NCI-H1436 (cell line): ENCODE data around the gene CR1.
"Not testable (repeated sequence)": the region's sequence is repeated elsewhere in the genome, so short reads cannot be mapped to it uniquely, and the experiment has no call there.

Experiments
- DNase-seq: peaks from one replicate; lab custom pipeline; 2025; lab: John Stamatoyannopoulos, UW

CR1 gene

DNA sequence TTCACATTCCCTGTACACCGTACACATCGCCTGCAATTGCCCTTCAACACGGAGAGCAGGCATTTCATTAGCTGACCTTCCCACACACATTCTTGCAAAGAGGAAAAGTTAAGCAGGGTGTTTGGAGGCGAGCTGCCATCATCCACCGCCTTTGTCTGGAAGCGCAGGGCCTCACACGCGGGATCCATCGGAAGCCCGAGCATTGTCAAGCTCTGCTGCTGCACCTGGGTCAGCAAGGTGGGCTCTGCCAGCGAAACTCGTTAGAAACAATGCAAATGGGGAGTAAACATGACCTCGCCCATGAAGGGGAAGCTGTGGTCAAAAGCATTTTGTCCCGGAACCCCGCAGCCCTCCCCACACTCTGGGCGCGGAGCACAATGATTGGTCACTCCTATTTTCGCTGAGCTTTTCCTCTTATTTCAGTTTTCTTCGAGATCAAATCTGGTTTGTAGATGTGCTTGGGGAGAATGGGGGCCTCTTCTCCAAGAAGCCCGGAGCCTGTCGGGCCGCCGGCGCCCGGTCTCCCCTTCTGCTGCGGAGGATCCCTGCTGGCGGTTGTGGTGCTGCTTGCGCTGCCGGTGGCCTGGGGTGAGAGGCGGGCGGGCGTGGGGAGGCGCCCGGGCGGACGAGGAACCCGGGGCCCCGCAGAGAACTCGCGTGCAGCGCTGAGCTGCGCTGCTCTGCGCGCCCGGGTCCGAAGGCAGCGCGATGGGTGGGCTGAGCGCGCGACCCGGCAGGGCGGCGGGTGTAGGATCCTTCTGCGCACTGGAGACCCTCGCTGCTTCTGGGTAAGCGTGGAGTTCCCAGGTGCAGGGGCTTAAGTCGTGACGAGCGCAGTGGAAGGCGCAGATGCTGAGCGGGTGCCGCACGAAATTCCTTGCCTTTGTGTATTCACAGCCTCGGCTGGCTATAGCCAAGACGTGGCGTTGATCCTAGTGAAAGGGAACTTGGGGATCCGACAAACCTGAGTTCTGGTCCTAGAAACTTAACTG is at the start of gene CR1:
Gene CR1 (plus strand): TSS at position 357 of the 992 bp plus-strand sequence. CDS start 111 bp downstream, at position 468.
- DNase-seq, result no peak

DNA sequence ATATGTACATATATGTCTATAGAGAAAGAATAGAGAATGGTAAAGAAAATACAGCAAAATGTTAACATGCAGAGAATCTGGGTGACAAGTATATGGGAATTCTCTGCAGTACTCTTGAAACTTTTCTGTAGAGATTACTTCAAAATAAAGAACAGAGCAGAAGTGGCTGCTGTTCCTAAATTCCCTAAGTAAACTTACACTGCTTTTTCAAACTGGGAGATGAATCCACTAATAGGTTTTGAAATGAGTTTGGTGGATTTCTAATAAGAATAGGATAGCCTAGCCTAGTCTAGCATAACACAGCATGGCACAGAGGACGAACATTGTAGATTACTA is 42.3 kb upstream of the CR1 start:
- DNase-seq, result no peak

DNA sequence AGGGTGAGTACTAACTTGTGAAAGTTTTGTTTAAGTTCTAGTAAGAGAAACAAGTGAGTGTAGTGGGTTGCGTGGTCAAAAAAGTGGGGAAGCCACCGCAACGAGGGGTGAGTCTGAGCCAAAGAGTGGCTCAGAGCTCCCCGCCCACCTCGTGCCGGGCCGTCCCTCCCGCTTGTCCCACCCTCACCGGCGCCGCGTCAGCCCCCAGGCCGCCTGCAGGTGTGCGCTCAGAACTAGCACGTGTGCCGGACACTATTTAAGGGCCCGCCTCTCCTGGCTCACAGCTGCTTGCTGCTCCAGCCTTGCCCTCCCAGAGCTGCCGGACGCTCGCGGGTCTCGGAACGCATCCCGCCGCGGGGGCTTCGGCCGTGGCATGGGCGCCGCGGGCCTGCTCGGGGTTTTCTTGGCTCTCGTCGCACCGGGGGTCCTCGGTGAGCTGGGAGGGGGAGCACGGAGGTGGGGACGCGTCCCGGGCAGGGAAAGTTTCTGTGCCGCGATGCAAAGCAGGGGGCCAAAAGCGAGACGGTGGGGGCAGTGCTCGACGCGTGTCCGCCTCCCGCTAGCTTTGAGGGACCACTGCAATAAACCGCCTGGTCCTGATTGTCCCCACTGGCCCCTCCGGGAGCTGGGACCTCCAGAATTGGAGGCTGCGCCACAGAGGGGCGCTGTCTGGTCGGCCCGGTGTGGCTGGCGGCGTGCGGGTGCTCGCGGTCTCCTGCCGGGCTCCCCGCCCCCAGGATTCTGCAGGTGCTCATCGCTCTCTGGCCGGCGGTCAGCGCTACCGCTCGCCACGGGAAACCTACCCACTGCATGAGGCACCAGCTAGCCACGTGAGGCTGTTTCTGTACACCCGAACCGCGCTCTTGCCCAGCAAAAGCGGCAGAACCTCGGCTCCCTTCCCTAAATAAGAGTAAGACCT is 41.7 kb upstream of the CR1 start, which contains the start of gene CR2:
Gene CR2 (plus strand): TSS at position 283 of the 919 bp plus-strand sequence. CDS start 91 bp downstream, at position 374.
- DNase-seq, result peak; percentile 11

DNA sequence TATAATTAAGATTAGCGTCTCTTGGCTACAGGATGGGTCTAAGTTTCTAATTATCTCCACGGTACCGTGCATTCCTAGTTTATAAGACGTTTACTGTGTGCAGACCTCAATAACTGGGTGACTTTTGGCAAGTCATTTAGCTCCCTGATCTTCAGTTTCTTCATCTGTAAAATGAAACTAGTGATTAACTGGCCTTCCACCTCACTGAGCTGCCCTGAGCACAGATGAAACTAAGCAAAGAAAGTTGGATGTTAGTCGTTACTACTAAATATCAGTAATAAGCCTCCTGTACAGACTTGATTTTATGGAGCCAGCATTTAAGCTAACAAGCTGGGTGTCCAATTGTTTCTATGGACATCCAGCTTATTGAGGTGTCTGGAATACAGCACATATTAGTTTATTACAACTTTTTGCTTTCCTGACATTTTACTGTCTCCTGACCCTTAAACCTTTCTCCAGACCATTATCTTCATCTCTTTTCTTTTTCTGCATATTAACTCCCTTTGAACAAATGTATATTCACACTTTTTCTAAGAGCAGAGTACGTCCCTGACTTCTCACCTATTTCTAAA is 40.7 kb upstream of the CR1 start:
- DNase-seq, result no peak

DNA sequence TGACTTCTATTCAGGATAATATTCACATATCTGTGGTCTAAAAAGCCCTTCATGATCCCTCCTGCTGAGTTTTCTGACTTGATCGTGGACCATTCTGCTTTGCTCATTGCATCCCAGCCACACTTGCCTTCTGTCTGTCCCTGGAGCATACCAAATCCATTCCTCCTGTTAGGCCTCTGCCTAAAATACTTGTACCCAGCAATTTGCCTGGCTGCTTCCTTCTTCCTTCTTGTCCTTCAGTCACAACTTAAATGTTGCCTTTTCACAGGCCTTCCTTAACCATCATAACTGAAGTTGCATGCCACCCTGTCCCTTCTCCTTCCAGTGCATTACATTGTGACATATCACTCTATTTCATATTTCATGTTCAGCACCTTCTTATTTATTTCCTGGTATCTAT is 37.5 kb upstream of the CR1 start:
- DNase-seq, result no peak

DNA sequence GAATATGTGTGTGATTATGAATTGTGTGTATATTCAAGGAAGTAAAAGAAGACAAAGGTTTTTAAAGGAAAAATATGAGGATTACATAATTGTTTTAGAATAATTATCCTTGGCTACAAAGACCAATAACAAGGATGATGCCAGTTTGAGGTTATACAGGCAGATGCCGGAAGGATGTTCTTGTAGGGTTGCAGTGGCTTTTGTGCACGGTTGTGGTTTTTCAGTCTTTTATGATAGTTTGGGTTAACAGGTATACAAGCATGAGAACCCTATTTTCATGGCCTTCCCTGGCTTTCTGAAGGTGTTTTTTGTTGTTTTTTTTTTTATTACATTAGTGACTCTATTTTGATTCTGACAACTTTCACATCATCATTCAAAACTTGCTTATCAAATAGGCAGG is 36.9 kb upstream of the CR1 start:
- no peak for DNase-seq

DNA sequence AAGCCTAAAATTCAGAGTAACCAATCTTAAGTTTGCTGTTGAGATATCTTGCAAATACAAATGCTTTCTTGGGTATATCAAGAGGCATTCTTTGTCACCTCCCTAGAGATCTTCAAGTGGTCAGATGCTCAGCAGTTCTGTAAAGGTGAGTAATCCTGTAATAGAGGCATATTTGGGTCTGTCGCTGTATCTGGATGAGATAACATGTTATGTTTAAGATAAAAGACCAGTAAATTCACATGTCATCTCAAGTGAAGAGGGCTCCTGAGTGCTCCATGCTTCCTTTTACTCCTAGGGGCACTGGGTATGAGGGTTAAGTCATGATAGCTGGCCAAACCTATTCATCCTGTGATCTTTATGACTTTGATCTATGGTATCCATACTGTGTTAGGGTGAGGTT is 34.3 kb upstream of the CR1 start:
- DNase-seq, result no peak

DNA sequence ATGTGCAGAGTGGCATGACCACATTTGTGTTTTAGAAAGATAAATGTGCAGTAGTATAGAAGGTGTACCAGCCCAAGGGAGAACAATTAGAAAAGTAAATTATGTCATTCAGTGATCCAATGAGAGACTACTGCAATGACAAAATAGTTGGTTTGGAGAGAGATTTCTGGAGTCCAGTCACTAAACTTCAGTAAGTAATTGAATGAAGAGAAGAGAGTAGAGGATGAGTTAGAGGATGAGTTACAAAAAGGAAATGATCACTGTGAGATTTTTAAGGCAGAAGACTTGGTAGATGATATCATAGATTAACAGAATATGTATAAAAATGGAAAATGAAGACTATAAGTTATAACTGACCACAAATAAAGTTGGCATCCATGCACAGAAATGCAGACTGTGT is 33.4 kb upstream of the CR1 start:
- no peak for DNase-seq

DNA sequence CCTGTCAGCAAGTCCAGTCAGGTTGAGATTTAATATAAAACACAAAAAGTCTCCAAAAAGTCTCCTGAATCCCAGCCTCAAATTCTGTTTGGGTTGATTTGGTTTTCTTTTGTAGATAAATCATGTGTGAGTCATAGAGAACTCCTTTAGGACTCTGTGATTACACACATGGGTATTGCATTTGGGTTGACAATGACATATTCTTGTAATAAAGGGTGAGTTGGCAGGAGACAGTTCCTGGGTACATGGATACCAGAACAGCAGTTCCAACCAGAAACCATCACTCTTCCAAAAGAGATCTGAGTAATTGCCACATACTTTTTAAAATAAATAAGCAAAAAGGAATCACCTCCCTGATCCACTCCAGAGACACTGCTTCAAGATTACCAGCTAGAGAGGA is 32.9 kb upstream of the CR1 start:
- DNase-seq, result no peak

DNA sequence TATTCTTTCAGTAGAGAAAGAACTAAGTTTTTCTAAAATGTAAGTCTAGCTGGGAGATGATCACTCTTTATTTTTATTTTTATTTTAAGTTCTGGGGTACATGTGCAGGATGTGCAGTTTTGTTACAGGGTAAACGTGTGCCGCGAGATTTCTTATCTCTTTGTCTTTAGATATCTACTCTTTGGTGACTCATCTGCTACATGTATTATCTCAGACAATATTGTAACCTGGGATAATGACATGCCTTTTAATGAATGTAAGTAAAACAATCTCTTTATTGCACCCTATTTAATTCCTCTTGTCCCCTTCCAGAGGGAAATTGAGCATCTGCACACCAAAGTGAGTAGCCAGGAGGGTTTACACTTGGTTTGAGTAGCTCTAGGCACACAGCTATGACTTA is 32.4 kb upstream of the CR1 start:
- DNase-seq, result no peak

DNA sequence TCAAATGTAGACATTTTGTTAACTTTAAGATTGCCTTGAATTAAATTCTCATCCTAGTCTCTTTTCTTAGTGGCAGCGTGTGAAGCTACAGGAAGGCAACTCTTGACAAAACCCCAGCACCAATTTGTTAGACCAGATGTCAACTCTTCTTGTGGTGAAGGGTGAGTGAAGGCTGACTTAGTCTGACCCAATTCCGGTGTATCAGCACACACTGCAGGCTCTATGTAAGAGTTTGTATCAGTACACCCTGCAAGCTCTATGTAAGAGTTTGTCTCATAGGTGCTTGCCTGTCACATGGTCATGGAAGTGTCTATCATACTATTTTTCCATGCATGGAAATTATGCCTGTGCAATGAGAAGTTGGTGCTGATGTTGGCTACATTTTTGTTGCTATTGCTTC is 25.0 kb upstream of the CR1 start:
- no peak for DNase-seq

DNA sequence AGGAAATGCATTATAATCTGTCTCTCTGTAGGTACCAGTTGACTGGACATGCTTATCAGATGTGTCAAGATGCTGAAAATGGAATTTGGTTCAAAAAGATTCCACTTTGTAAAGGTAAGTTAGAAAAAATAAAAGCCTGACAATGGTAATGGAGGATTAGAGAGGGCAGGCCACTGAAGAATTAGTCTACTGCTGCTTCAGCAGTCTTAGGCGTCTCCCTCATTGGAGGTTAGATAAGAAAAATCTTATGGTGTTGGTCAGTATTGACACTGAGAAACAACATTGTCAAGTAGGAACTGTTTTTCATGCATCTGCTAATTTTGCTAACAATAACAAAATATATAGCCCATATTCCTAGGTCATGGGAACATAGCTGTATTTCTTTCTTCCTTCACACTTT is 21.7 kb upstream of the CR1 start:
- no peak for DNase-seq

DNA sequence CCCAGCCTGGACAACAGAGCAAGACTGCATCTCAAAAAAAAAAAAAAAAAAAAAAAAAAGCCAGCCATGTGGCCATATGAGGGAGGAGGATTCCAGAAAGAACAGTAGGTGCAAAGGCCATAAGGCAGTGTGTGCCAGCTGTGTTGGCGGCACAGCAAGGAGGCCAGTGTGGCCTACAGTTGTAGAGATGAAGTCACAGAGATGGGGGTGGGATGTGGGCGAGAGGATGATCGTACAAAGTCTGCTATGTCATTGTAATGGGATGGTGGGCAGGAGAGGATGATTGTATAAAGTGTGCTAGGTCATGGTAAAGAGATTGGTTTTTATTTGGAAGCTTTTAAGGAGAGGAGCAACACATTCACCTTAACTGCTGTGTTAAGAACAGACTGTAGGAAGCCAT is 9.8 kb upstream of the CR1 start:
- no peak for DNase-seq

DNA sequence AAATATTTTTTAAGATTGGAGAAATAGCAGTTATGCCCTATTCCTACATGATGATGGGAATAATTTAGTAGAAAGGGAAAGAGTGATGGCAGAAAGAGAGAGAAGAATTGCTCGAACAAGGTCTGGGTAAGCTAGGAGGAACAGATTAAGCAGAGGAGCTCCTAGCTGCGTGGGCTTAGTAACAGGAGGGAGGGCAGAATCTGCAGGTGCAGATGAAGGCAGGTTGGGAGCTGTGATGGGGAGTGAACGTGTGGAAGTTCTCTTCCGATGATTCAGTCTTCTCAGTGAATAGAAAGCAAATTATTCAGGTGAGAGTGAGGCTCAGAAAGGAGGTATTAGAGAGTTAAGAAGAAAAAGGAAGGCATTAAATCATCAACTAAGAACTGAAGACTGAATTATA is 8.3 kb upstream of the CR1 start:
- DNase-seq, result no peak

DNA sequence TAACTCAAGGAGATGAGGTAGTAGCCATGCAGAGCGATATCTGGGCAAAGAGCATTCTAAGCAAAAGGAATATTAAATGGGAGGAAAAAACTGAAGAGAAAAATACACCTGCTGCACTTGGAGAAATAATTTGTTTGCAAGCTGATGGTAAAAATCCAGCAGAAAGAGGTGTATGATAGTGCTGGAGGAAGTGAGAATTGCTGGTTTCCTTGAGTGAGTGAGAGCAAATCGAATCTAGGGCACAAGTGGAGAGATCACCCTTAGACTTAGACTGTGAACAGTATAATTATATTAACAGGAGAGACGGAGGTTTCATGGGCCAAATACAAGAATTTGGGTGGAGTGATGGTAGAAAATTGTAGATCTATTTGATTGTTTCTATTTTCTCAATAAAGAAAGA is 2.7 kb upstream of the CR1 start:
- DNase-seq, result no peak

DNA sequence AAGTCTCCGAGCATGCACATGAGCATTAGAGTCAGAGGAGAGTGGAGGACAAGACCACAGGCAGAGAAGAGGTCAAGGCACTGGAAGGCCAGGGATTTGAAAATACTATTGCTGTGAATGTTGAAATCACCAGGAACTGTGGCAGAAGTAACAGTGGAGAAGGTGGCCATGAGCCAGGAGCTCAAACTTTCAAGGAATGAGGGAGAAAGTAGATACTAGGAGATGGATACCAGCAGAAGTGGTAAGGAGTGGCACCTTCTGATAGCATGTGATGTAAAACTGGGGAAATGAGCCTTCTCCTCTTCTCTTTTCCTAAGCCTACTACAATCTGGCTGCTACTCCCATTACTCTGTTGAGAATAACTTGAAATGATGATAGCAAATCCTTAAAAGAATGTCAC is 1.8 kb upstream of the CR1 start:
- DNase-seq, result no peak

DNA sequence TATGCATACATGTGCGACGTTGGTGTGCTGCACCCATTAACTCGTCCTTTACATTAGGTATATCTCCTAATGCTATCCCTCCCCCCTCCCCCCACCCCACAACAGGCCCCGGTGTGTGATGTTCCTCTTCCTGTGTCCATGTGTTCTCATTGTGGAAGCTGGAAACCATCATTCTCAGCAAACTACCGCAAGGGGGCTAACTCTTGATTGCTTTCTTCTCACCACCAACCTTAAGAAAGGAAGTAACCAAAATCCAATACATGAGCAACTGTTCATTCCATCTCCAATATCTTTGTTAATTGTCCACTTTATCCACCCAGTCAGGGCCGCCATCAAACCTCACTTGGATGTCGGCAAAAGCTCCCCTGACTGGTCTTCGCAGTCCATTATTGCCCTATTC is 676 bp upstream of the CR1 start:
- not testable (repeated sequence) for DNase-seq

DNA sequence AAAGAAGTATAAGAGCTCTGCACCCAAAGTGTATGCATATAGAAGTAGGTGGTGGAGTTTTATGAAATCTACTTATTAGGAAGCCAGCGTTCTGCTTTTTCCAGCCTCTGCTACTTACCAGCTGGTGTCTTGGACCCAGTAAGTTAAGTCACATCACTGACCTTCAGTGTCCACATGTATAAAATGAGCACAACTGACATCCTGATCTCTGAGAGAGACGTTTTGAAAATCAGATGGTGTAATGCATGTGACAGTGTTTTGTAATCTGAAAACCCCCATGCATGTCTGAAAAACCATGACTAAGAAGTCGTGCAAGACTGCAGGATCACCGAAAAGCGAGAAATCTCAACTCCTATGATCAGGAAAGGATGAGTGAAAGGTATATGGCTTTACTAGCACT is 2.0 kb downstream of the CR1 start:
- no peak for DNase-seq

DNA sequence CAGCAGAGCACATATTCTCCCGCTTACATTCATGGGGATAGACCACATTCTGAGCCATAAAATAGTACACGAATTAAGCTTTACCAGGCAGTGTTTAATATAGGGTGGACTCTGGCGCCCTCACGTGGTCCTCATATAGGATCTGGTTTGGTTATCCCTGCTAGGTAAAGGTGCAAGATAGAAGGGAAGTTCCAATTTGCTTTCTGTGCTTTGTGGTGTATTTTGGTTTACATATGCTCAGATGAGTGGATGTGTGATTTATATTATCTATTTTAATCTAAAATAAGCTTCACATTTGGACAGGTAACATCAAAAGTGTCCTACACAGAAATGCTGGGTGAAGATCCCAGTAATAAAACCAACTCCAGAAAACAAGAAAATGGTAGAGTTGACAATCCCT is 3.6 kb downstream of the CR1 start:
- peak; percentile 40 for DNase-seq

DNA sequence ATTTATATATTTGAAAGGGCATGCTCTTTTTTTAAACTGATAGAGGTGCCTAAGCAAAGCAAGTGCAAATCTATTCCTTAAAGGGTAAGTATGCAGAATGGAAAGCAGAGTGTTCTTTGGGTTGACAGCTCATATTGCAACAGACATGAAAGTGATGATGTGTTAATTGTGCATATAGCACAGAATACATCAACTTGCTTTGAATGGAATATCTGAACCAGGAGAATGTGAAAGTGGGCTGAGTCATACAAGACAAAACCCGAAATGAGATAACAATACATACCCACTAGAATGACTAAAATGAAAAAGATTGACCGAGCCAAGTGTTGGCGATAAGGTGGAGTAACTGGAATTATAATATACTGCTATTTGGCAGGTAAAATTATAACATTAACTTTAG is 4.3 kb downstream of the CR1 start:
- DNase-seq, result no peak

DNA sequence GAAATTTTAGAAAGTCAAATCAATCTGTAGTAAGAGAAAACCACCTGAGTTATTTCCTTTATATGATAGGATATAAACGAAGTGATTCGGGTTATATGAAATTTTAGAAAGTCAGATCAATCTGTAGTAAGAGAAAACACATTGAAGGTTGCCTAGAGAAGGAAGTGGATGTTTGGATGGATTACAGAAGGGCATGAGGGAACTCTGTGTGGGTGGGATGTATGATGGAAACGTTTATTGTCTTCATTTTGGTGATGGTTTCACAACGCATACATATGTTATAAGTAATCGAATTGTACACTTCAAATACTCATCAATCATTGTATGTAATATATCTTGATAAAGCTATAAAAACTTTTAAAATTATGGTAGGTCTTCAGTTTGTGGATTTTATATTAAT is 5.1 kb downstream of the CR1 start:
- DNase-seq, result no peak

DNA sequence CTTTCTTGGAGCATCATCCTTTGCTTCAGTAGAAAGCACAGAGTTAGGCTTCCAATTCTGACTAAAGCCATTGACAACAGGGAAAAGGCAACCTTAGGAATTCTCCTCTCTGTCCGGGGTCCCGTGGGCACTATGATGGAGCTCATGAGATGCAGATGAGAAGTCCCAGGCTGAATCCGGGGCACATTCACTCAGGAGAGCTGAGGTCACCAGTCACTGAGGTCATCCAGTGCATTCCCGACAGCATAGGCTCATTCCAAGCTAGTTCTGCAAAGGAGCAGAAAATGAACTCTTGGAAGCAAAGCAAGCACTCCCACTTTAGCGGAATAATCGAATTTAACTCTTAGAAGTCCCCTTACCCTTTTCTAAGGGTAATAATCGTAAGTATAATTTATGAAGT is 6.8 kb downstream of the CR1 start:
- DNase-seq, result no peak

DNA sequence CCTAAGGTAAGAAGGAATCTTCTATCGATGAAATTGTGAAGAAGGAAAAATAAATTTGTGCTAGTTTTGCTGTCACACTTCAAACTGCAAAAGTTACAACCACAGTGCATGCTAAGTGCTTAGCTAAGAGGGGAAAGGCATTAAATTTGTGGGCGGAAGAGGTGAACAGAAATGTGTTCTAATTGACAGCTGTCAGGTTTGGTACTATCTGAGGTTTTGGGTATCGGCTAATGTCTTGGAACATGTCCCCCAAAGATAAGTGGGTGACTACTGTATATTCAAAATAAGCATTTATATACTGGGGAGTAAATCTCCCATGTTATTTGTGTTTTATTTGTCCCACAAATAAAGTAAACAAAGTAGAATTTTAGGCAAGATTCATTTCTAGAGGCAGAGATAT is 8.0 kb downstream of the CR1 start:
- DNase-seq, result no peak
